Stimulated activated naive CD4-positive, alpha-beta T cell treated with Interleukin-2 at 50 U/mL for 16 hours (primary cell): ENCODE measurements around the gene BHLHE40.
"Not testable (repeated sequence)": the region's sequence is repeated elsewhere in the genome, so short reads cannot be mapped to it uniquely, and the experiment has no call there.

Experiments used
- DNase-seq: peaks from one replicate; lab custom pipeline; 2025; lab: John Stamatoyannopoulos, UW

Gene BHLHE40

DNA sequence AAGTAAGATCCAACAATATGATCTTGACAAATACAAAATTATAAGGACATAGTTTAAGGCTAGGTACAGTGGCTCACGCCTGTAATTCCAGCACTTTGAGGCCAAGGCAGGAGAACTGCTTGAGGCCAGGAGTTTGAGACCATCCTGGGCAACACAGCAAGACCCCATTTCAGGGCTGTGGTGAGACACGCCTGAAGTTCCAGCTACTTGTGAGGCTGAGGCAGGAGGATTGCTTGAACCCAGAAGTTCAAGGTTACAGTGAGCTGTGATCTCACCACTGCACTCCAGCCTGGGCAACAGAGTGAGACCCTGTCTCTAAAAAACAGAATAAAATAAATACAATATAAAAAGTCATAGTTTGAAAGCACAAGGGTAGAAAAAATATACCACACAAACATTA, 17.4 kb upstream of the BHLHE40 start:
- DNase-seq = not testable (repeated sequence)

DNA sequence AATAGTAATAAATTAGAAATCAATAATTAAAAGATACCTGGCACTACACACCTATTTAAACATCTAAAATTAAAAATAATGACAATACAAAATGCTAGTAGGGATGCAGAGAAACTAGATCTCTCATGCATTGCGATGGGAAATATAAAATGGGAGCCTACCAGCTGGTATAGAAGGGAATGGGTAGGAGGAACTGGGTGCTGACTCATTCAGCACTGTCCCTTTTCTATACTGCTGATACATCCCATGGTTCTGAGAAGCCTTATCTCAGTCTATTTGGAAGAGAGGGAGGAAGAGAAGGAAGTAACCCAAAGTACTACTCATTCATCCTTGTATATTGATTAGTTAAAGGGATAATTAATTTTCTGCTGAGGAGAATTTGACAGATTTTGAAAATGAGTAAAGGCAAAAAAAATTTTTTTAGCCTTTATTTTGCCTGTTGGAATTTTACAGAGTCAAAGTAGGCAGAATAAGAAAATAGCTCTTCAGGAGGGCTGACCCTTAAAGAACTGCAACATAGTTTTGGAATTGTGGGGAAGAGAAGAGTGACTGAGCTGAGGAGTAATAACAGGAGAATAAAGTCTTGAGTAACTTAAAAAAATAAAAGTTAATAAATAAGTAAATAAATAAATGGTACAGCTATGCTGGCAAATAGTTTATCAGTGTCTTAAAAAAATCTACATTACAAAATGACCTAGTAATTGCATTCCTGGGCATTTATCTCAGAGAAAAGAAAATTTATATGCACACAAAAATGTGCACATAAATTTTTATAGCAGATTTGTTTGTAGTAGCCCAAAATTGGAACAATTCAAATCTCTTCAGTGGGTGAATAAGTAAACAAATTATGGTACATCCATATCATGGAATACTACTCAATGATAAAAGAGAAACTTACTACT, 15.3 kb upstream of the BHLHE40 start:
- no peak for DNase-seq

DNA sequence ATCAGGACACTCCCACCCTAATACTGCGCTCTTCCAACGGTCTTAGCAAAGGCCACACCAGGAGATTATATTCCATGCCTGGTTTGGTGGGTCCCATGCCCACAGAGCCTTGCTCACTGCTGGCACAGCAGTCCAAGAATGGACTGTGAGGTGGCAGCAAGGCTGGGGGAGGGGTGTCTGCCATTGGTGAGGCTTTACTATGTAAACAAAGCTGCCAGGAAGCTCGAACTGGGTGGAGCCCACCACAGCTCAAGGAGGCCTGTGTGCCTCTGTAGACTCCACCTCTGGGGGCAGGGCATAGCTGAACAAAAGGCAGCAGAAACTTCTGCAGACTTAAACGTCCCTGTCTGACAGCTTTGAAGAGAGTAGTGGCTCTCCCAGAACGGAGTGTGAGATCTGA, 13.2 kb upstream of the BHLHE40 start:
- DNase-seq = not testable (repeated sequence)

DNA sequence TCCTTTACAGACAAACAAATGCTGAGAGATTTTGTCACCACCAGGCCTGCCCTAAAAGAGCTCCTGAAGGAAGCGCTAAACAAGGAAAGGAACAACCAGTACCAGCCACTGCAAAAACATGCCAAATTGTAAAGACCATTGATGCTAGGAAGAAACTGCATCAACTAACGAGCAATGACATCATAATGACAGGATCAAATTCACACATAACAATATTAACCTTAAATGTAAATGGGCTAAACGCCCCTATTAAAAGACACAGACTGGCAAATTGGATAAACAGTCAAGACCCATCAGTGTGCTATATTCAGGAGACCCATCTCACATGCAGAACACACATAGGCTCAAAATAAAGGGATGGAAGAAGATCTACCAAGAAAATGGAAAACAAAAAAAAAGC, 11.6 kb upstream of the BHLHE40 start:
- DNase-seq = not testable (repeated sequence)

DNA sequence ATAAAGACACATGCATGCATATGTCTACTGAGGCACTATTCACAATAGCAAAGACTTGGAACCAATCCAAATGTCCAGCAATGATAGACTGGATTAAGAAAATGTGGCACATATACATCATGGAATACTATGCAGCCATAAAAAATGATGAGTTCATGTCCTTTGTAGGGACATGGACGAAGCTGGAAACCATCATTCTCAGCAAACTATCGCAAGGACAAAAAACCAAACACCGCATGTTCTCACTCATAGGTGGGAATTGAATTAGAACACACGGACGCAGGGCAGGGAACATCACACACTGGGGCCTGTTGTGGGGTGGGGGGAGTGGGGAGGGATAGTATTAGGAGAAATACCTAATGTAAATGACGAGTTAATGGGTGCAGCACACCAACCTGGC, 7.8 kb upstream of the BHLHE40 start:
- not testable (repeated sequence) for DNase-seq

DNA sequence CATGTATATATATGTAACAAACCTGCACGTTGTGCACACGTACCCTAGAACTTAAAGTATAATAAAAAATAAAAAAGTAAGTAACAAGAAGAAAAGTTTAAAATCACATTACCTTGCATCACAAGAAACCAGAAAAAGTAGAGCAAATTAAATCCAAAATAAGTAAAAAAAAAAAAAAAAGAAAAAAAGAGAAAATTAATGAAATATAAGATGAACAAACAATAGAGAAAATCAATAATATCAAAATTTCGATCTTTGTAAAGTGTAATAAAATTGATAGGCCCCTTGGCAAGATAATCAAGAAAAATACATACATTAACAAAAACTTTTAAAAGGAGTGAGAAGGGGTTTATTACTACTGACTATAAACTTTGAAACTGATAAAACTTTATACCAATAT, 7.4 kb upstream of the BHLHE40 start:
- DNase-seq = no peak

DNA sequence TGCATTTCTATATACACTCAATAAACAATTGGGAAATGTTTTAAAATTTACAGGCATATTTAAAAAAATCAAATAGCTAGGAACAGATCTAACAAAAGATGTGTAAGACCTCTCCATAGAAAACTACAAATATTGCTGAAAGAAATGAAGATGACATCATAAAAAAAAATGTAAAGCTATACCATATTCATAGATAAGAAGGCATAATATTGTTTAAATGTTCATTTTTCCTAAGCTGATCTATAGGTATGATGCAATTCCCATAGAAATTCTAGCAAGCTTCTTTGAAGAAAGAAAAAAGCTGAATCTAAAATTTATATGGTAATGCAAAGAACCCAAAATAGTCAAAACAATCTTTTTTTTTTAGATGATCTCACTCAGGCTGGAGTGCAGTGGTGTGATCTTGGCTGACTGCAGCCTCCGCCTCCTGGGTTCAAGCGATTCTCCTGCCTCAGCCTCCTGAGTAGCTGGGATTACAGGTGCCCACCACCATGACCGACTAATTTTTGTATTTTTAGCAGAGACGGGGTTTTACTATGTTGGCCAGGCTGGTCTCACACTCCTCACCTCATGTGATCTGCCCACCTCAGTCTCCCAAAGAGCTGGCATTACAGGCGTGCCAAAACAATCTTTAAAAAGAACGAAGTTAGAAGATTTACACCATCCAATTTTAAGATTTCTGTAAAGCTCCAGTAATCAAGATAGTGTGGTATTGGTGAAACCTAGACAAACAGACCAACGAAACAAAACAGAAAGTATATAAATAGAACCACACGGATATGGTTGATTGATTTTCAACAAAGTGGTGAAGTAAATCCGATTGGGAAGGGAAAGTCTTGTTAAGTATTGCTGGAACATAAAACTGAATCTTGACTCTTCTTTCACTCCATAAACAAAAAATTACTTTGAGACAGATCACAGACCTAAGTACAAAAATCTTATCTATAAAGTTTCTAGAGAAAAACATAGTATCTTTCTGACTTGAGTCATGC, 6.3 kb upstream of the BHLHE40 start:
- no peak for DNase-seq

DNA sequence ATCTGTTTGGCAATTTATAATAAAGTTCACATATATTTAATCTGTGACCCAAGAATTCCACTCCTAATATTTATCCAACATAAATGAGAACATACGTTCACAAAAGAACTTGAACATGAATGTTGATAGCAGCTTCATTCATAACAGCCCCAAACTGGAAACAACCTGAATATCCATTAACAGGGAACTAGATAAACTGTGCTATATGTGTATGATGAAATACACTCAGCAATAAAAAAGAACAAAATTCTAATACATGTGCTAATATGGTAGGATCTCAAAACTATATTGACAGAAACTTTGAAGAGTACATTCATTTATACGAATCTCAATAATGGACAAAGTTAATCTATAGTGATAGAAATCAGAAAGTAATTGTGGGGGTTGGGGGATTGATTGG, 5.1 kb upstream of the BHLHE40 start:
- DNase-seq = no peak

DNA sequence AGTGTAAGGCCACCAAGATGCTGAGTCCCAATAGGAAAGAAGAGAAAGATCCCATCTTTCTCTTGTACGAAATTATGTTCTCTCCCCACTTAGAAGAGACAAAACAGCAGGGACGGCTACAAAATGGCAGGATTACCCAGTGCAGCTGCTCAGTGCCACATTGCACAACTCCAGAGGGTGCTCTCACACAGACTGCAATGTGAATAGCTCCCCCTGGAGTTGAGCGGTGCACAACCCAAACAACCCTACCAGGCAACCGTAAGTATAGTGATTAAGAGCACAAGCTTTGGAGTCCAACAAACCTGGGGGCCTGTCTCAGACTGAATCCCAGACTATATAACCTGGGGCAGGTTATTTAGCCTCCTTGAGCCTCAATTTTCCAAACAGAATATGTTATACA, 3.1 kb upstream of the BHLHE40 start:
- peak; percentile 33 for DNase-seq

DNA sequence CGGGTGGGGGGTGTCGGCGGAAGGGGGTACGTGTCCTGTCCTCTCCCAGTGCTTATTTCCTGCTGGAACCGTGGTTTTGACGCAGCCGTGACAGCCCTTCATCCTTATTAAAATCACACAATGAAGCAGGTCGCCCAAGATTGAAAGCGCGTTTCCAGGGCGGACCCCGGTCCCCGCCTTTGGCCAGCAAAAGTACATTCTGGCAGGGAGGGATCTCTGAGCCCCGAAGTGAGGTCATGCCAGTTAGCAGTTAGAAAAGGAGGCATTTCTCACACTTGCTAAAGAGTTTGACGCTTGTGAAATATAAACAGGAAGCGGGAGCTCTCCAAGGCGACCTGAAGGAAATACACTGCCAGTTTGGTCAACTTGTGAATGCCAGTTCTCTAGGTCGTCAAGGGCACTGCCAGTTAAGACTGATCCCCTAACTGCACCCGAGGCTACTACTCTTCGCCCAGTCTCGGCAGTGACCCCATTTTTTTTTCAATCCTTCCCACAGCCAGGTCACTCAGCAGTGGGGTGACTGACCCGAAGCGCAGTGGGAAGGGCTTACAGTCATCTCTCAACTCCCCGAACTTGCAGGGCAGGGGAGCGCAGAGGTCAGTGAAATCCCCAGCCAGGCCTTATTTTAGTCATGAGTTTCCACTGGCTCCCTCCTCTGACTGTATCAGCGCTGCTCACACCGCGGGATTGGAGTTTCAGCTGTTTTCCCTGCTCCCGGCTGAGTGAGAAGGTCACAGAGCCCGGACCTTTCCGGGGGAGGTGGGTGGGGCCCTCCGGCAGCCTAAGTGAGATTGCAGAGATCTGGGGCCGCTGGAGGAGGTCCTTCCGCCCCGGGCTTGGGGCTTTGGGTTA, 2.0 kb upstream of the BHLHE40 start:
- DNase-seq = peak; percentile 70

DNA sequence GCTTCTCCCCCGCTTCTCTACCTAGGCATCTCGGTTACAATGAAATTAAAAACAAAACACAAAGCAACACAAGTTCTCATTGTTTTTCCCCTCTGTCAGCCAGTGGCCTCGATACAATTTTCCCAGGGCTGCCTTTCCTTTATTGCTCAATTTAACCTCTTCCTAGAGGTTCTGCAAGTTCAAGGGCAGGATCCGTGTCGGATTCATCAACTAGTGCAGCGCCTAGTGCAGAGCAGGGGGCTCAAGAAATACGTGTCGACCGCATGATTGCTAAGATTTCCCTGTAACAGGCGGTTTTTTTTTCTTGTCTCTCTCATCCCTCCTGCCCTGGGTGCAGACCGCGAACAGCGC, 1.4 kb upstream of the BHLHE40 start:
- peak; percentile 68 for DNase-seq

DNA sequence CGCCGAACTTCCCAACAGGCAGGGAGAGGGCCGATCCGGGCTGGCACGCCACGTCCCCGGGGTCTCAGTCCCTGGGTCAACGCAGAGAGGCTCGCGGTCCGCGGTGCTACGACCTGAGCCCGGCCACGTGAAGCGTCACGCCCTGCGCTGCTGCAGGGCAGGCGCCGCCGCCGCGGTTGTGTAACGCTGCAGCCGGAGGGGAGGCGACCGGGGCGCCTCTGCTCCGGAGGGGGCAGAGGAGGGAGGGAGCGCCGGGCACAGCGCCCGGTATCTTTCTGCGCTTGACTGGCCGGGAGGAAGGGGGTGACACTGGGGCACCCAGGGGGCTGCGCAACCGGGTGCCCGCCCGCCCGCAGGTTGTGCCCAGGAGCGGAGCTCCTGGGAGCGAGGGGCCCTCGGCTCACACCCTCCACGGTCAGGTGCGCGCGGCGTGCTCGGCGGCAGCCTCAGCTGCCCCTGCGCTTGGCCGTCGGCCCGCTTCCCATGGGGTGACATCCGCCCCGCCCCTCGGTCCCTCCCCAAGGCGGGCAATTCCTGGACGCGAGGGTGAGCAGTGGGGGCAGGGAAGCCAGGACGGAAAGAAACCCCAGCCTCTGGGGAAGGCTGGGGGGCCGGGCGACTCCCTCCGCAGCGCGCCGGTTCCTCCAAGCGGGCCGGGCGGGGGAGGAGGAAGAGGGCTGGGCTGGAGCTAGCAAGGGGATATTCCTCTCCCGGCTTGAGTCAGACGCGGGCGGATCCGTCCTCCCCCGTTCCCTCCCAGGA, 852 bp upstream of the BHLHE40 start:
- peak; percentile 96 for DNase-seq

DNA sequence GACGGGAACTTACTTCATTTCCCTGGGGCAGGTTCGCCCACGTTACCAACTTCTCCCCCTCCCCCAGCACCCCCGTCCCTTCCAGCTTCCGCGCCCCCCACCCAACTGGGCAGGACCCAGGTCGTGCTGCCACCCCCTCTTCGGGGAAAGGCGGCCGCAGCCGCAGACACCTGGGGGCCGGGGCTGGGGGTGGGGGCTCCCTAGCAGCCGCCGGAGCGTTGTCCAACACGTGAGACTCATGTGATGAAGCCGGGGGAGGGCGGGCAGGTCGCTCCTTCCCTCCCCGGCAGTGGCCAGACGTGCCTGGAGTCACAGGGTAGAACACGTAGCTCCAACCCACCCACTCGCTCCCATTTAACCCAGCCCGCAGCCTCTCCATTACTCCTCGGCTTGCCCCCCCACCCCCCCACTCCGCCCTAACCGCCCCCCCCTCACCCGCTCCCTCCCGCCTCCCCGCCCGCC, 240 bp upstream of the BHLHE40 start:
- DNase-seq = peak; percentile 96

DNA sequence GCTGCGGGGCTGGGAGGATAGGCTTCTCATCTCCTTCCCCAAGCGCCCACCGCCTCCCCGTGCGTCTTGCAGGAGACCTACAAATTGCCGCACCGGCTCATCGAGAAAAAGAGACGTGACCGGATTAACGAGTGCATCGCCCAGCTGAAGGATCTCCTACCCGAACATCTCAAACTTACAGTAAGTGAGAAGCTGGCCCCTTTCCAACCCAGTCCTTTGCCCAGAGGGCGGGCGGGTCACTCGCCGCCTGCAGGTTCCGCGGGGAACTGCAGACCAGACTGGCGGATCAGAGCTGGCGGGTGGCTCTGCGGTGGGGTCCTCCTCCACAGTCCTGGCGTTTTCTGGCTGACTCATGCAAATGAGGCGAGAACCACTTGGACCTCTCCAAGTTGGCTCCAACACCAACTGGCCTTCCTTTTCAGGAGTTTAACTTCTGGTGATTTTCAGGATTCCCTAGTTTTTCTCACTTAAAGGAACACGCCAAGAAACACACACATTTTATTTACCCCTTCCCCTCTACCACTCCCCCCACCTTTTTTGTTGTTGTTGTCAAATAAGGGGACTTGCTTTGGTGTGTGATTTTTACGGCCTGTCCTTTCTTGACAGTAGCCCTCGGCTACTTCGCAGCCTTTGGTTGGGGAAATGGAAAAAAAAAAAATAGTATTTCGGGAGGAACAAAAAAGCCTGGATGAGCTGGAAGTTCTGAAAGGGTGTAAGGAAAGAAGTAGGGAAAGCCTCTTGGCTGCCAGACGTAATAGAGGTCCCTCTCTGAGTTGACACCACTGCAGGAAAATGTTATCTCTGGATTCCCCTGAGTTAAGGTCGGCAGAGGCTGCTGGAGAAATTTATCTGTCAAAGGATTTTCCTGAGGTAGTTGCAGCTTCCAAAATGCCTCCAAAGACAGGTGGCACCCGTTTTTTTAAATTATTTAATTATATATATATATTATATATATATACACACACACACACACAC, 1.3 kb downstream of the BHLHE40 start:
- peak; percentile 87 for DNase-seq

DNA sequence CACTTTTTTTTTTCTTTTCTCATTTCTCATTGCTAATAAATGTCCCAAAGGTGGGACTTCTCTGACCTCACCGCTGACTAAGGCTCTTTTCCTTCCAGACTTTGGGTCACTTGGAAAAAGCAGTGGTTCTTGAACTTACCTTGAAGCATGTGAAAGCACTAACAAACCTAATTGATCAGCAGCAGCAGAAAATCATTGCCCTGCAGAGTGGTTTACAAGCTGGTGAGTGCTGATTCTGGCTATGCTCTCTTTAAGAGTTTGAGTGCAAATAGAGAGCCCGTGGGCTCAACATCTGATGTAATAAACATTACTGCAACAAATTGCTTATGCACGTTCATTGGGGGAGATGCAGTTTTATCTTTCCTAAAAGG, 2.0 kb downstream of the BHLHE40 start:
- DNase-seq = no peak

DNA sequence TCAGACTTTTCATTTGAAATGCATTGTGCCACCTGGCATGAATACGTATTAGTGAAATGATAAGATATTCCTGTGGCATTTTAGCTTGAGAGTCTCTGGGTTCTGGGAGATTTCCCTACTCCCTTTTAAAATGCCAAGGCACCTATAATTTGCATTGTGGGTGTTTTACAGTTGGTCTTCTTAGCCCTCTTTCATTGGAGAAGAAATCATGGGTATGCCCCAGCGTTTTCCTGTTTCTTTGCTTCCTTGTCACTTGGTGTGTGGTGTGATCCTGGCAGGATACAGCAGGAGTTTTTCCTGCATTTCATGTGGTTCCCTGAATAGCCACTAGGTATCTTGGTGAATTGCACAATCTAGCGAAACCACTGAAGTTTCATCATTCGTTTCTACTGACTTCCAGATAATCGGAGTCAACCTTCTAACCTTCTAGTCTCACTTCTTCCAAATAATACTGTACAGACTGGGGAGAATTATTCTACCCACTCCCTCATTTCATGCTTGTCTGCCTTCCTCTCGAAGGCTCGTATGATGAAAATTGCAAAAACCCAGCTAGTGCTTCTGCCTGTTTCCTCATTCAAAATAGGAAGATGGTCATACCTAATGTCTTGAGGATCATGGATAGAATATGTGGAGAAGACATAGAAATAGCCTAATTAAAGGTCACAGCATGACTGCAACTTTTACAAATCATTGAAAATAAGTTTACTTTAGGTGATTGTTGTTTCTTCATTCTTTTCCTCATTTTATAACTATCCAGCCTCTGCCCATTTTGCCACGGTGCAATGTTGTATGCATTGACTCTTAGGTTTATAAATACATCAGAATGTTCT, 2.6 kb downstream of the BHLHE40 start:
- DNase-seq = no peak

DNA sequence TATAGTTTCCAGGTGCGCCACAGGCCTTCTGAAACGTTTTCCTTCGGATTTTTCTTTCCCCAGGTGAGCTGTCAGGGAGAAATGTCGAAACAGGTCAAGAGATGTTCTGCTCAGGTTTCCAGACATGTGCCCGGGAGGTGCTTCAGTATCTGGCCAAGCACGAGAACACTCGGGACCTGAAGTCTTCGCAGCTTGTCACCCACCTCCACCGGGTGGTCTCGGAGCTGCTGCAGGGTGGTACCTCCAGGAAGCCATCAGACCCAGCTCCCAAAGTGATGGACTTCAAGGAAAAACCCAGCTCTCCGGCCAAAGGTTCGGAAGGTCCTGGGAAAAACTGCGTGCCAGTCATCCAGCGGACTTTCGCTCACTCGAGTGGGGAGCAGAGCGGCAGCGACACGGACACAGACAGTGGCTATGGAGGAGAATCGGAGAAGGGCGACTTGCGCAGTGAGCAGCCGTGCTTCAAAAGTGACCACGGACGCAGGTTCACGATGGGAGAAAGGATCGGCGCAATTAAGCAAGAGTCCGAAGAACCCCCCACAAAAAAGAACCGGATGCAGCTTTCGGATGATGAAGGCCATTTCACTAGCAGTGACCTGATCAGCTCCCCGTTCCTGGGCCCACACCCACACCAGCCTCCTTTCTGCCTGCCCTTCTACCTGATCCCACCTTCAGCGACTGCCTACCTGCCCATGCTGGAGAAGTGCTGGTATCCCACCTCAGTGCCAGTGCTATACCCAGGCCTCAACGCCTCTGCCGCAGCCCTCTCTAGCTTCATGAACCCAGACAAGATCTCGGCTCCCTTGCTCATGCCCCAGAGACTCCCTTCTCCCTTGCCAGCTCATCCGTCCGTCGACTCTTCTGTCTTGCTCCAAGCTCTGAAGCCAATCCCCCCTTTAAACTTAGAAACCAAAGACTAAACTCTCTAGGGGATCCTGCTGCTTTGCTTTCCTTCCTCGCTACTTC, 3.8 kb downstream of the BHLHE40 start:
- no peak for DNase-seq
